Measurements from ENCODE around the gene VPS33A. TPM values are rescaled to one million over a fixed set of nuclear protein-coding genes. Genes with fewer than 3 reads are reported as not detected.
"Not testable (repeated sequence)": the region's sequence is repeated elsewhere in the genome, so short reads cannot be mapped to it uniquely, and the experiment has no call there.

The VPS33A gene
- total RNA-seq, 1 donor from 2014 or later, result 34.3 TPM

- Mint-ChIP-seq H3K9me3 (ENCODE audit: unreplicated experiment) (peaks cover 4% of the 10 kb centered on the region), H3K27ac (ENCODE audit: unreplicated experiment) (no peak within 1 kb of the TSS), H3K36me3 (ENCODE audit: low read depth, unreplicated experiment) (peaks cover 6% of the 10 kb centered on the region), H3K4me3 (ENCODE audit: unreplicated experiment) (peak within 1 kb of the TSS; percentile 82), H3K27me3 (ENCODE audit: low read depth, unreplicated experiment) (peaks cover 23% of the 10 kb centered on the region), H3K4me1 (ENCODE audit: low read depth, unreplicated experiment) (no peaks in the 10 kb centered on the region)
- peak within 1 kb of the TSS; percentile 81 for H2AFZ ChIP-seq (ENCODE audit: low read depth, low read length)
- no peaks in the 10 kb centered on the region for H3K79me2 ChIP-seq (ENCODE audit: insufficient read depth, low read length)
- peaks cover 12% of the 10 kb centered on the region for H3K36me3 ChIP-seq (ENCODE audit: insufficient read depth, low read length)
- H3K27me3 ChIP-seq (ENCODE audit: insufficient read depth, low read length), result peaks cover 22% of the 10 kb centered on the region
- H4K20me1 ChIP-seq (ENCODE audit: insufficient read depth, low read length), result peaks cover 36% of the 10 kb centered on the region
- TF ChIP-seq, protein P1, sequence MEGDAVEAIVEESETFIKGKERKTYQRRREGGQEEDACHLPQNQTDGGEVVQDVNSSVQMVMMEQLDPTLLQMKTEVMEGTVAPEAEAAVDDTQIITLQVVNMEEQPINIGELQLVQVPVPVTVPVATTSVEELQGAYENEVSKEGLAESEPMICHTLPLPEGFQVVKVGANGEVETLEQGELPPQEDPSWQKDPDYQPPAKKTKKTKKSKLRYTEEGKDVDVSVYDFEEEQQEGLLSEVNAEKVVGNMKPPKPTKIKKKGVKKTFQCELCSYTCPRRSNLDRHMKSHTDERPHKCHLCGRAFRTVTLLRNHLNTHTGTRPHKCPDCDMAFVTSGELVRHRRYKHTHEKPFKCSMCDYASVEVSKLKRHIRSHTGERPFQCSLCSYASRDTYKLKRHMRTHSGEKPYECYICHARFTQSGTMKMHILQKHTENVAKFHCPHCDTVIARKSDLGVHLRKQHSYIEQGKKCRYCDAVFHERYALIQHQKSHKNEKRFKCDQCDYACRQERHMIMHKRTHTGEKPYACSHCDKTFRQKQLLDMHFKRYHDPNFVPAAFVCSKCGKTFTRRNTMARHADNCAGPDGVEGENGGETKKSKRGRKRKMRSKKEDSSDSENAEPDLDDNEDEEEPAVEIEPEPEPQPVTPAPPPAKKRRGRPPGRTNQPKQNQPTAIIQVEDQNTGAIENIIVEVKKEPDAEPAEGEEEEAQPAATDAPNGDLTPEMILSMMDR (IDR thresholded peaks at IDR 0.05; ENCODE audit: insufficient read depth, low read depth, low read length), result no peak
- no peak for TF ChIP-seq EZH2 (IDR thresholded peaks at IDR 0.05; ENCODE audit: insufficient read depth, low read length)
- DNase-seq (ENCODE audit: low read depth) (peak; percentile 17), FAIRE-seq (no peak)
- H3K27ac ChIP-seq (ENCODE audit: low read depth, low read length), result no peak within 1 kb of the TSS
- H3K9ac ChIP-seq (ENCODE audit: low read length), result peak within 1 kb of the TSS; percentile 39
- H3K9me3 ChIP-seq (ENCODE audit: insufficient read depth, low read depth, low read length), result no peaks in the 10 kb centered on the region
- H3K4me1 ChIP-seq (ENCODE audit: insufficient read depth, low read length), result peaks cover 6% of the 10 kb centered on the region
- peak within 1 kb of the TSS; percentile 95 for H3K4me2 ChIP-seq (ENCODE audit: low read length)
- H3K4me3 ChIP-seq (ENCODE audit: insufficient read depth, low read depth, low read length), result peak within 1 kb of the TSS; percentile 62
Measured at GRCh38 chr12:122203301-122204166, 62.8 kb downstream of the VPS33A start, which contains the start of gene B3GNT4. TSS of gene B3GNT4 (plus strand) at chr12:122203709. CDS start at chr12:122204619, 910 bp downstream.

GRCh38 chr12:122202811-122203210 lies 63.5 kb downstream of the VPS33A start:
- H4K20me1 ChIP-seq (ENCODE audit: insufficient read depth, low read length), result peaks cover 32% of the 10 kb centered on the region
- H3K27ac ChIP-seq (ENCODE audit: low read depth, low read length); H3K9ac ChIP-seq (ENCODE audit: low read length); H3K4me1 Mint-ChIP-seq (ENCODE audit: low read depth, unreplicated experiment); DNase-seq (ENCODE audit: low read depth); H3K79me2 ChIP-seq (ENCODE audit: insufficient read depth, low read length); H3K4me1 ChIP-seq (ENCODE audit: insufficient read depth, low read length); H3K36me3 Mint-ChIP-seq (ENCODE audit: low read depth, unreplicated experiment); H3K9me3 ChIP-seq (ENCODE audit: insufficient read depth, low read depth, low read length); FAIRE-seq; H3K36me3 ChIP-seq (ENCODE audit: insufficient read depth, low read length); H3K9me3 Mint-ChIP-seq (ENCODE audit: unreplicated experiment); H3K27ac Mint-ChIP-seq (ENCODE audit: unreplicated experiment): not testable (repeated sequence)
- H3K4me3 ChIP-seq (ENCODE audit: insufficient read depth, low read depth, low read length), result peak overlapping the region; percentile 62
- Mint-ChIP-seq H3K27me3 (ENCODE audit: low read depth, unreplicated experiment) (peaks cover 23% of the 10 kb centered on the region), H3K4me3 (ENCODE audit: unreplicated experiment) (peak overlapping the region; percentile 82)
- H3K27me3 ChIP-seq (ENCODE audit: insufficient read depth, low read length), result peaks cover 22% of the 10 kb centered on the region
- peak overlapping the region; percentile 81 for H2AFZ ChIP-seq (ENCODE audit: low read depth, low read length)
- peak overlapping the region; percentile 95 for H3K4me2 ChIP-seq (ENCODE audit: low read length)

GRCh38 chr12:122202017-122202416 lies 64.3 kb downstream of the VPS33A start:
- no peaks in the 10 kb centered on the region for H3K36me3 Mint-ChIP-seq (ENCODE audit: low read depth, unreplicated experiment)
- H2AFZ ChIP-seq (ENCODE audit: low read depth, low read length), result no peak overlapping the region
- H3K4me1 ChIP-seq (ENCODE audit: insufficient read depth, low read length), result peaks cover 6% of the 10 kb centered on the region
- H3K4me1 Mint-ChIP-seq (ENCODE audit: low read depth, unreplicated experiment), result peaks cover 3% of the 10 kb centered on the region
- peaks cover 4% of the 10 kb centered on the region for H3K9me3 Mint-ChIP-seq (ENCODE audit: unreplicated experiment)
- H3K27me3 Mint-ChIP-seq (ENCODE audit: low read depth, unreplicated experiment), result peaks cover 23% of the 10 kb centered on the region
- peaks cover 25% of the 10 kb centered on the region for H4K20me1 ChIP-seq (ENCODE audit: insufficient read depth, low read length)
- no peaks in the 10 kb centered on the region for H3K36me3 ChIP-seq (ENCODE audit: insufficient read depth, low read length)
- H3K9me3 ChIP-seq (ENCODE audit: insufficient read depth, low read depth, low read length), result no peaks in the 10 kb centered on the region
- DNase-seq (ENCODE audit: low read depth), result no peak
- H3K27ac Mint-ChIP-seq (ENCODE audit: unreplicated experiment), result no peak overlapping the region
- H3K79me2 ChIP-seq (ENCODE audit: insufficient read depth, low read length), result no peaks in the 10 kb centered on the region
- H3K27ac ChIP-seq (ENCODE audit: low read depth, low read length), result no peak overlapping the region
- no peak overlapping the region for H3K4me2 ChIP-seq (ENCODE audit: low read length)
- no peak overlapping the region for H3K4me3 ChIP-seq (ENCODE audit: insufficient read depth, low read depth, low read length)
- peaks cover 22% of the 10 kb centered on the region for H3K27me3 ChIP-seq (ENCODE audit: insufficient read depth, low read length)
- no peak overlapping the region for H3K4me3 Mint-ChIP-seq (ENCODE audit: unreplicated experiment)
- no peak for TF ChIP-seq EZH2 (IDR thresholded peaks at IDR 0.05; ENCODE audit: insufficient read depth, low read length)
- TF ChIP-seq, protein P1 (IDR thresholded peaks at IDR 0.05; ENCODE audit: insufficient read depth, low read depth, low read length), result no peak
- no peak overlapping the region for H3K9ac ChIP-seq (ENCODE audit: low read length)
- no peak for FAIRE-seq

Measured in astrocyte (in vitro differentiated cells and primary cell).